ENCODE measurements around the gene TMEM171. TPM values are rescaled to one million over a fixed set of nuclear protein-coding genes. Genes with fewer than 3 reads are reported as not detected.

Gene TMEM171
- total RNA-seq, 1 experiment from 2014 or later, result 2.1 TPM

GRCh38 chr5:73170522-73170921 lies 50.1 kb downstream of the TMEM171 start:
- in situ Hi-C loops (cut with HindIII; ENCODE audit: low pct_unique_long_range_greater_than_20kb, low sequenced_read_pairs), result no loop called here
- POLR2A ChIA-PET, result no interaction called here
- H3K27ac ChIP-seq (ENCODE audit: low read length), result no peak overlapping the region
- intact Hi-C loops (cut with micrococcal nuclease; ENCODE audit: unreplicated experiment), result no loop called here
- no peaks in the 10 kb centered on the region for H3K4me1 ChIP-seq (ENCODE audit: control insufficient read depth, insufficient read depth, low read length)
- H3K9me3 ChIP-seq (ENCODE audit: control insufficient read depth, insufficient read depth, low read depth, low read length), result no peaks in the 10 kb centered on the region
- ATAC-seq, result no peak
- H3K4me3 ChIP-seq (ENCODE audit: low read depth in 2 of 2, low read length in 2 of 2), result no peak overlapping the region
- no peaks in the 10 kb centered on the region for H3K36me3 ChIP-seq (ENCODE audit: control insufficient read depth, insufficient read depth, low read length)
- no peak for DNase-seq (ENCODE audit: low read depth, low spot score)
- TF ChIP-seq SIN3A (IDR thresholded peaks at IDR 0.05; ENCODE audit: borderline replicate concordance, insufficient read depth, low read depth, low read length) (no peak), TCF7L2 (IDR thresholded peaks at IDR 0.05; ENCODE audit: low read depth, low read length) (no peak), POLR2AphosphoS5 (IDR thresholded peaks at IDR 0.05; ENCODE audit: low read depth, low read length) (no peak), CTCF (IDR thresholded peaks at IDR 0.05) (peak; percentile 43; the same call in 1 of the 2 replicates), REST (IDR thresholded peaks at IDR 0.05; ENCODE audit: insufficient read depth in 1 of 2, low read depth in 2 of 2, low read length in 1 of 2) (no peak)
- no peaks in the 10 kb centered on the region for H3K27me3 ChIP-seq (ENCODE audit: control insufficient read depth, insufficient read depth, low read length)
- BruUV-seq (replicated peaks), result no TSS peak
- CTCF ChIA-PET, result no interaction called here

- TF ChIP-seq REST (IDR thresholded peaks at IDR 0.05; ENCODE audit: insufficient read depth in 1 of 2, low read depth in 2 of 2, low read length in 1 of 2) (no peak), TCF7L2 (IDR thresholded peaks at IDR 0.05; ENCODE audit: low read depth, low read length) (no peak), CTCF (IDR thresholded peaks at IDR 0.05) (no peak), POLR2AphosphoS5 (IDR thresholded peaks at IDR 0.05; ENCODE audit: low read depth, low read length) (no peak), SIN3A (IDR thresholded peaks at IDR 0.05; ENCODE audit: borderline replicate concordance, insufficient read depth, low read depth, low read length) (no peak)
- ChIA-PET POLR2A (interaction anchor here (0.5 kb wide), 1 partner anchor 61 kb away, joined by 3 read pairs; no protein-coding TSS in a partner anchor), CTCF (no interaction called here)
- Histone ChIP-seq H3K4me3 (ENCODE audit: low read depth in 2 of 2, low read length in 2 of 2) (no peak overlapping the region), H3K36me3 (ENCODE audit: control insufficient read depth, insufficient read depth, low read length) (no peaks in the 10 kb centered on the region), H3K9me3 (ENCODE audit: control insufficient read depth, insufficient read depth, low read depth, low read length) (no peaks in the 10 kb centered on the region), H3K4me1 (ENCODE audit: control insufficient read depth, insufficient read depth, low read length) (no peaks in the 10 kb centered on the region), H3K27ac (ENCODE audit: low read length) (no peak overlapping the region), H3K27me3 (ENCODE audit: control insufficient read depth, insufficient read depth, low read length) (no peaks in the 10 kb centered on the region)
- no peak for ATAC-seq
- in situ Hi-C loops (cut with HindIII; ENCODE audit: low pct_unique_long_range_greater_than_20kb, low sequenced_read_pairs), result no loop called here
- intact Hi-C loops (cut with micrococcal nuclease; ENCODE audit: unreplicated experiment), result no loop called here
- BruUV-seq (replicated peaks), result no TSS peak
- no peak for DNase-seq (ENCODE audit: low read depth, low spot score)
These were observed 51.1 kb downstream of the TMEM171 start for GRCh38 chr5:73171495-73171894.
